Hypothalamus (tissue), 51 donors: ENCODE data around the gene FAM24A.
A peak's percentile ranks its signal among the peaks of the same experiment; 100 is the strongest.
"Not testable (repeated sequence)": the region's sequence is repeated elsewhere in the genome, so short reads cannot be mapped to it uniquely, and the experiment has no call there.

Experiments
- DNase-seq, 51 donors: peaks; one replicate each; lab custom pipeline; 2025; lab: John Stamatoyannopoulos, UW

FAM24A gene, protein sequence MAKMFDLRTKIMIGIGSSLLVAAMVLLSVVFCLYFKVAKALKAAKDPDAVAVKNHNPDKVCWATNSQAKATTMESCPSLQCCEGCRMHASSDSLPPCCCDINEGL

DNA sequence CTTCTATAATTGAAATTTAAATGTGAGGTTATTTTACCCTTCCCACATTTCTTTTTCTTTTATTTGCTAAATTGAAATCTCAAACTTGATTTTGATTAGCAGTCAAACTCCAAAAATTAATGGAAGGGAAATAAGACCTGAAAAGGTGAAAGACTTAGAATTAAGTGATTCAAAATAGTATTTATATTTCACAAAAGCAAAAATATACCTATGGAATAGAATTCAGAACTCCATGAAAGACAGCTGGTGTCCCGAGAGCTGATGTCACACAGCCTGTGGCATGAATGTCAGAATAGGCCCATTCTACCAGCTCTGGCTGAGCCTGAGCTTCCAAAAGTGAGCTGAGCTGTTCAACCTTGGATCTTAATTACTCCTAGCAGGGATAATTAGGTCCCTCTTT is at the start of gene FAM24A:
FAM24A (plus strand) TSS at position 301 of the 400 bp plus-strand sequence. CDS start 1,025 bp downstream, outside the sequence.
- no peak for DNase-seq

GRCh38 chr10:122861711-122862161 is 48.7 kb upstream of the FAM24A start:
- no peak for DNase-seq

- DNase-seq, result no peak
These were observed 46.9 kb upstream of the FAM24A start for GRCh38 chr10:122863216-122864193.

DNA sequence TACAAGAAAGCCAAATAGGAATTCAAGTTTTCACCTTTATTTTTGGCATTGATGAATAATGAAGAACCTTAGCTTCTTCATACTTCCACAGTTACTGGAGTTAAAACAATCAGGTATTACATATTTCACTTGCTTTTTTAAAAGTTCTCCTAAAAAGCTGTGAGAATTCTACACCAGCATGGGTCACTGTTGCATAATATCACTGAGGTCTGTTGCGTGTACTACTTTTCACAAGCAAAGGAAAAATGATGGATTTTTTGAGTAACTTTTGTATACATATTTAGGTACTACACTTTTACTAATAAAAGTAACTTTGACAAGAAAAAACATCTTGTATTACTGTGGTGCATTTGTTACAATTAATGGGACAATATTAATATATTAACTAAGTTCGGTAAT is 46.2 kb upstream of the FAM24A start:
- DNase-seq, result no peak

- DNase-seq, result no peak
These were observed 45.5 kb upstream of the FAM24A start for GRCh38 chr10:122864901-122865300.

GRCh38 chr10:122866757-122867482 is 43.5 kb upstream of the FAM24A start:
- not testable (repeated sequence) for DNase-seq

- not testable (repeated sequence) for DNase-seq
These were observed 41.6 kb upstream of the FAM24A start for GRCh38 chr10:122868768-122869167.

DNA sequence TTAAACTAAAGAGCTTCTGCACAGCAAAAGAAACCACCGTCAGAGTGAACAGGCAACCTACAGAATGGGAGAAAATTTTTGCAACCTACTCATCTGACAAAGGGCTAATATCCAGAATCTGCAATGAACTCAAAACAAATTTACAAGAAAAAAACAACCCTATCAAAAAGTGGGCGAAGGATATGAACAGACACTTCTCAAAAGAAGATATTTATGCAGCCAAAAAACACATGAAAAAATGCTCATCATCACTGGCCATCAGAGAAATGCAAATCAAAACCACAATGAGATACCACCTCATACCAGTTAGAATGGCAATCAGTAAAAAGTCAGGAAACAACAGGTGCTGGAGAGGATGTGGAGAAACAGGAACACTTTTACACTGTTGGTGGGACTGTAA is 38.5 kb upstream of the FAM24A start:
- not testable (repeated sequence) for DNase-seq

DNA sequence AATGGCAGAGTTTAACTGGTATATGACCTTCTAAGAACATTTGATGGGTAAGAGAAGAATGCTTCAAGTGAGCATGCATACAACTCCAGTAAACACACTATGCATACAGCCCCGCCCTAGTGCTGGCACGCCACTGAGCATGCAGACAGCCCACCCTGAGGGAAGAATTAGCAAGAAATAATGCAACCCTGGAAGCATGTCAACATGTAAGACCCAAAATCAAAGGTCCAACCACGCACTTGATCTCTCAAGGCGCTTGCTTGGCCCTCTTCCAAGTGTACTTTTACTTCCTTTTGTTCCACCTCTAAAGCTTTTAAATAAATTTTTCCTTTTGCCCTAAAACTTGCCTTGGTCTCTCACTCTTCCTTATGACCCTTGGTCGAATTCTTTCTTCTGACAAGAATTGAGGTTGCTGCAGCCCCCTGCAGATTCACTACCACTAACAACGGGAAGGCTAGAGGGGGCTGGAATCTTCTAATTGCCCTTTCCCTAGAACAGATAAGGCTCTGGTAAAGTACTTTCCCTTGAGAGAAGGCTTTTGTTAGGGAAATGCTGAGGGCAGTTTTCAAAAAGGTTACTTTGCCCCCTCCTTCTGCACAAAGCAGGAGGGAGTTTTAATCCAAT is 34.5 kb upstream of the FAM24A start:
- no peak for DNase-seq

- no peak for DNase-seq
These were observed 33.9 kb upstream of the FAM24A start for GRCh38 chr10:122876467-122876855.

- DNase-seq, result no peak
These were observed 33.1 kb upstream of the FAM24A start for GRCh38 chr10:122877264-122877663.

DNA sequence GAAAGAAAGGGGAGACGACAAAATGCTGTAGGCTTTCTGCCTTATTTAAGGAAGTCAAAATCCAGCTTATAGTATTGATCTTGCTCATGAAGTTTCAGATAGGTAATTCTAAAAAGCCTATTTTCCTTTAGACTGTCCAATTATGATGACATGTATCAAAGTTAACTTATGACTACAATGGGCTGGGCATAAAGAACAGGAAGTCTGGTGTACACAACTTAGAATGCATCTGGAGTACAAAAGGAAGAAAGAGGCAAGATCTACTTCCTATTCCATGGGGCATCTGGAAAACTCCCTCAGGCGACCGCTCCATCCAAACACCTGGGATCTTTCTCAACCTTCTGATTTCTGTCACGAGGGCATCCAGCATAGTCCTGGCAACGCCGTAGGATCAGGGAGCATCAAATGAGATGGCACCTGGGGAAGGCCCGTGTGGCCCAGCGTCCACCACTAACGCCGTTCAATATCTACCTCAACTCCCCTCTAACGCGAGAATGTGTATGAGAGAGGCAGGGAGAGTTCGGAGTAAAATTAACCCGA is 31.5 kb upstream of the FAM24A start:
- DNase-seq, result peak in 1 of 51 donors; percentile 21

DNA sequence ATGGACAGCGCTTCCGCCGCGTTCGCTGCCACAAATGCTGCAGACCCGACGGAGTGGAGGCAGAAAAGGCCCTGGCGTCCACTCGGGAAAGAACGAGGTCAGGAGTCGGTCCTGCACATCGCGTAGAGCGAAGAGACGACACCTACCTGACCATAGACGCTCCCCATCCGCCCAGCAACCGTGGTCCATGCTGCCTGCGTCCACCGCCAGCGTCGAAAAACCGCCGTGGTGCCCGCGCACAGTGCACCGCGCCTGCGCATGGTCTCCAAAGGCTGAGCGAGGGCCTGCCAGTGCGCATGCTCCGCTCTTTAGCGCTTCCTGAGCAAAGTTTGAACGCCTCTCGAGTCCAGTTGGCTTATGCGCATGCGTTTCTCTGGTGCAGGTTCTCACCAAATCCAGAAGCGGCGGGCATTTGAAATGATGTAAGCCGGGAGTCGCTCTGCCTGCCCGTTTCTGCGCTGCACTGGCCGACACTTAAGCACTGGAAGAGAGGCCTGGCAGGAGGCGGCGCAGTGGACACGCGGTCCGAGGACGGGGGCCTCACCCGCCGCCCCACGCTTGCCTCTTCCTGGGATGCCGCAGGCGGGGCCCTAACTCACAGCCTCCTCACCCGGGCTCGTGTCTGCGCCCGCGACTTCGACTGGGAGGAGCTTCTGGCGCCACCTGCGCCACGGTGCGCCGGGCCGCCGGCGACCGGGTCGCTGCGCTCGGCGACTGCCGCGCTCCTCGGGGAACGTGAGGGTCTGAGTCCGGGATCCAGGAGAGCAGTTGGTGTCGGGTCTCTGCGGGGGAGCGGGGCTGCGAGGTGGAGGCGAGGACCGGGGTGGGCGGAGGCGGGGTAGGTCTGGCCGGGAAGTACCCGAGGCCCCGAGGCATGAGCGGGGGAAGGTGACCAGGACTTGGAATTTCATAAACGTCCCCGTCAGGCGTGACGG is 30.8 kb upstream of the FAM24A start, which contains the start of gene FAM24B:
FAM24B (minus strand) TSS at position 243 of the 935 bp plus-strand sequence. CDS start 29,066 bp downstream, outside the sequence.
- peak; percentile 44 to 94 (median 84) for DNase-seq

DNA sequence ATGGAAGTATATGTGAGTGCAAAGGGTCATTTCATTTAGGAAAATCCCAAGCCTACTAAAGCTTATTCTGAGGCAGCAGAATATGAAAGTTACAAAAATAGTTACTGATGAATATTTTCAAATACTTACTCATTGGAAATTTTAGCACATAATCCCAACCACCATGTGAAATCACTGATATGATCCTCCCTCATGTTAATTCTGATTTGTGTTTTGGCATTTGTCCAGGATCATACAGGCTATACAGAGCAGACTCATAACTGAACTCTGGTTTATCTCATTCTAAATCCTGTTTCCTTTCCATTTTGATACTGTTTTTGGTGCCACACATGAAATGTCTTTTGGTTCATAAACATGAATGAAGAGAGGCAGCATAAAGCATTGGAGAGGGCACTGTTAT is 27.6 kb upstream of the FAM24A start:
- DNase-seq, result no peak

DNA sequence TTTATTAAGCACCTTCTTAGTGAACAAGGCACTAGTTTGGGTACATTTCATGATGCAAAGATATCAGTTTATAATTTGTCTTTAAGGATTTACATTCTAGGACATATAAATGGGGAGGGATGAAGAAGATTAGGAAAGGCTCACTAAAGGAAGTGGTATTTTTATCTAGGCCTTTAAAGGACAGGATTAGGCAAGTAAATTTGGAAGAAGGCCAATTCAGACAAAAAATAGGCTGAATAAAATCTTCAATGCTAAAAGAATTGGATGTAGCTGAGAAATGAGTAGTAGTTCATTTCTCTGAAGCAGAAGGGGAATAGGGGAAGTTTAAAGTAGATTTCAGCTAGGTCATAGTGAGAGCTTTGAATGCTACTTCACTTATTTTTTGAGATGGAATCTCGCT is 26.2 kb upstream of the FAM24A start:
- DNase-seq, result no peak

GRCh38 chr10:122894261-122894944 is 16.0 kb upstream of the FAM24A start:
- no peak for DNase-seq

DNA sequence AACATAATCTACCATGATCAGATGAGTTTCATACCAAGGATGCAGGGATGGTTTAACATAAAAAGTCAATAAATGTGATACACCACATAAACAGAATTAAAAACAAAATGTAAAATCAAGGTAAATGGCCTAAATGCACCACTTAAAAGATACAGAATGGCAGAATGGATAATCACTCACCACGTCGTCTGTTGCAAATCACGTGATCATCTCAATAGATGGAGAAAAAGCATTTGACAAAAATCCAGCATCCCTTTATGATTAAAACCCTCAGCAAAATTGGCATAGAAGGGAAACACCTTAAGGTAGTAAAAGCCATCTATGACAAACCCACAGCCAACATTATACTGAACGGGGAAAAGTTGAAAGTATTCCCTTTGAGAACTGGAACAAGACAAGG is 6.5 kb upstream of the FAM24A start:
- DNase-seq, result not testable (repeated sequence)

DNA sequence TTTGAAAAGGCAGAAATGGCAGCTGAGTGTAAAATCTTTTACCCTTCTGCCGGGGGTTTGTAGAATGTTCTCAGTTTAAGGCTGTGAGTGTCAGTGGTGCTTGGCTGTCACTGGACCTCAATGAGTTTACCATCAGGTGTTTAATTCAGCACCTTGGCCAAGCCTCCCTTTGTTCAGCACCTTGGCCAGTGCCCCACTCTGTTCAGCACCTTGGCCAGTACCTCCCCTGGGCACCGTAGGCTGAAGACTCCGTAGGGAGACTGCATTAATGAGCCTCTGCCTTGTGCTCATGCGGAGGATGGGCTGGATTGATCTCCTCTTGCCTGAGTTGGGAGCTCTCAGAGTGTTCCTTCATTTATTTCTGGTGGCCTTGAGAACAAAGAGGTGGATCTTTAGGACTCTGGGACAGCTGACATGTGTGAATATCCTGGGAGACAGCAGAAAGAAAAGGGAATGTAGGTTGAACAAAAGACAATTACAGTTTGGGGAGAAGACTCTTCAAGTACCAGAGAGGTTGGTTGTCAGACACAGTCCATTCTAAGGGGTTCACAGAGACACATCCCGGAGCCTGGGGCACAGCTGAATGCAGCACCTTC is 1.6 kb downstream of the FAM24A start:
- DNase-seq, result peak in 9 of 51 donors; percentile 2 to 16 (median 7)
